ENCODE results near the gene IQCC. TPM values are rescaled to one million over a fixed set of nuclear protein-coding genes. Genes with fewer than 3 reads are reported as not detected.

IQCC gene
- total and polyA plus RNA-seq, 2 experiments from 2014 or later, result 1.4 to 4.8 TPM

DNA sequence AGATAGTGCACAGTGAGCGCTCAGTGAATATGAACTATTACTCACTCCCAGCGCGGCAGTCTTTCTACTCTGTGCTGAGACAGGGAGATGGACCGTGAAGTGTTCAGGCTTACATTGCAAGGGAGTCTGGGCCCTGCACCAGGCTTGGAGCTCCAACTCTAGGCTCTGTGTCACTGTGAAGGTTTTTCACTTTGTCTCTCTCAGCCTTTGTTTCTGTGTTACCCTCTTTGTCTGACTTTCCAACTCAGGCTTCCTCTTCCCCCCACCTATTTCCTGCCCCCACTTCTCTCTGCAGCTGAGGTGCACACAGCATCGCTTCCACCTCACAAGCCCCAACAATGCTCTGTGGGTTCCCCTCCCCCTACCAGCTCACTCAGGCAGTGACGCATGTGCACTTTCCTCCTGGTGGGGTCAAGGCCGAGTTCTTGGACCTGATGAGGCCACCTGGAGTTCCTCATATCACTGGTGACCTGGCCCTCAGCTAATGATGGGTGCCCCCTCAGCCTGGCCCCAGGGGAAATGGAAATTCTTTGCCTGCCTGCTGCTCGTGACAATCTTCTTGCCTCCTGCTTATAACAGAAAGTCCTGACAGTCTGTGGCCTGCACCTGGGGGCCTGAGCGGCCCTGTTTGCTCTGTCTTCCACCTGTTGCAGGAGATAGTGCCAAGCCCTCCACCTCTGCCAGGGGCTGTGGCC, 44.5 kb downstream of the IQCC start:
- Histone ChIP-seq H3K4me3 (no peak overlapping the region), H3K27ac (no peak overlapping the region), H3K9me3 (ENCODE audit: low read depth) (no peaks in the 10 kb centered on the region), H3K4me1 (ENCODE audit: low read depth) (peaks cover 11% of the 10 kb centered on the region), H3K27me3 (no peaks in the 10 kb centered on the region), H3K36me3 (no peaks in the 10 kb centered on the region)
- DNase-seq (ENCODE audit: low read depth in 1 of 2, low spot score in 1 of 2), result no peak
- TF ChIP-seq, protein P1, sequence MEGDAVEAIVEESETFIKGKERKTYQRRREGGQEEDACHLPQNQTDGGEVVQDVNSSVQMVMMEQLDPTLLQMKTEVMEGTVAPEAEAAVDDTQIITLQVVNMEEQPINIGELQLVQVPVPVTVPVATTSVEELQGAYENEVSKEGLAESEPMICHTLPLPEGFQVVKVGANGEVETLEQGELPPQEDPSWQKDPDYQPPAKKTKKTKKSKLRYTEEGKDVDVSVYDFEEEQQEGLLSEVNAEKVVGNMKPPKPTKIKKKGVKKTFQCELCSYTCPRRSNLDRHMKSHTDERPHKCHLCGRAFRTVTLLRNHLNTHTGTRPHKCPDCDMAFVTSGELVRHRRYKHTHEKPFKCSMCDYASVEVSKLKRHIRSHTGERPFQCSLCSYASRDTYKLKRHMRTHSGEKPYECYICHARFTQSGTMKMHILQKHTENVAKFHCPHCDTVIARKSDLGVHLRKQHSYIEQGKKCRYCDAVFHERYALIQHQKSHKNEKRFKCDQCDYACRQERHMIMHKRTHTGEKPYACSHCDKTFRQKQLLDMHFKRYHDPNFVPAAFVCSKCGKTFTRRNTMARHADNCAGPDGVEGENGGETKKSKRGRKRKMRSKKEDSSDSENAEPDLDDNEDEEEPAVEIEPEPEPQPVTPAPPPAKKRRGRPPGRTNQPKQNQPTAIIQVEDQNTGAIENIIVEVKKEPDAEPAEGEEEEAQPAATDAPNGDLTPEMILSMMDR (IDR thresholded peaks at IDR 0.05; ENCODE audit: low read depth, low read length), result no peak

DNA sequence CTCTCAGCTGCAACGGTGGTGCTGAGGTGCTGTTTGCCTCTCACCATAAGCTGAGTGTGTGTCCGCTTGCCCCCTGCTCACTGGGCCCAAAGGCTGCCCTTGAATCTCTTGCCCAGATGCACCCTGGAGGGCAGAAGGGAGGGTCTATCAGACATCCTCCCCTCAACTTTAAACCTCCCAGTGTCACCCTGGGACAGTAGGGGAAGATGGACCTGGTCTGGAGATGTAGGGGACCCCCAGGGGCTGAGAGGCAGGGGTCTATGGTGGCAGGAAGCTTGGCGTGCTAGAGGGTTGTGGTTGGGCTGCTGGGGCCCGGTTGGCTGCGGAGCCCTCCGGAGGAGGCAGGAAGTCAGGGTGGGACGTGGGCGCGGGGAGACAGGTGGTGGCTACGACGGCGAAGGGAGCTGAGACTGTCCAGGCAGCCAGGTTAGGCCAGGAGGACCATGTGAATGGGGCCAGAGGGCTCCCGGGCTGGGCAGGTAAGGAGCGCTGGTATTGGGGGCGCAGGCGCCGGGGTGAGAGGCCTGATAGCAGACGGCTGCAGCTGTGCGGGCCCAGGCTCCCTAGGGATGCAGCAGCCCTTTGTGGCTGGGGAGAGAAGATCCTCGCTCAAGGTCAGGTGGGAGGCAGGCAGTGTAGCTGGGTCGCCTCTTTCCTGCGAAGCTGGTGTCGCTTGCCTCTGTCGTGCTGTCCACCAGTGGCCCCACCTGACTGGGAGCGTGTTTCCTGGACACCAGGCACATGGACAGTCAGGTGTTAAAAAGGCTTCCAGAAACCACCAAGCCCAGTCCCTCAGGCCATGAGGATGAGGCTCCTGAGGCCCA, 45.6 kb downstream of the IQCC start, which contains the start of gene LCK:
TSS of gene LCK (plus strand) at position 373 of the 824 bp plus-strand sequence. CDS start 23,065 bp downstream, outside the sequence.
- TF ChIP-seq, protein P1 (IDR thresholded peaks at IDR 0.05; ENCODE audit: low read depth, low read length), result no peak
- Histone ChIP-seq H3K27ac (no peak within 1 kb of the TSS), H3K9me3 (ENCODE audit: low read depth) (no peaks in the 10 kb centered on the region), H3K4me3 (no peak within 1 kb of the TSS), H3K27me3 (no peaks in the 10 kb centered on the region), H3K36me3 (no peaks in the 10 kb centered on the region), H3K4me1 (ENCODE audit: low read depth) (peaks cover 11% of the 10 kb centered on the region)
- no peak for DNase-seq (ENCODE audit: low read depth in 1 of 2, low spot score in 1 of 2)

DNA sequence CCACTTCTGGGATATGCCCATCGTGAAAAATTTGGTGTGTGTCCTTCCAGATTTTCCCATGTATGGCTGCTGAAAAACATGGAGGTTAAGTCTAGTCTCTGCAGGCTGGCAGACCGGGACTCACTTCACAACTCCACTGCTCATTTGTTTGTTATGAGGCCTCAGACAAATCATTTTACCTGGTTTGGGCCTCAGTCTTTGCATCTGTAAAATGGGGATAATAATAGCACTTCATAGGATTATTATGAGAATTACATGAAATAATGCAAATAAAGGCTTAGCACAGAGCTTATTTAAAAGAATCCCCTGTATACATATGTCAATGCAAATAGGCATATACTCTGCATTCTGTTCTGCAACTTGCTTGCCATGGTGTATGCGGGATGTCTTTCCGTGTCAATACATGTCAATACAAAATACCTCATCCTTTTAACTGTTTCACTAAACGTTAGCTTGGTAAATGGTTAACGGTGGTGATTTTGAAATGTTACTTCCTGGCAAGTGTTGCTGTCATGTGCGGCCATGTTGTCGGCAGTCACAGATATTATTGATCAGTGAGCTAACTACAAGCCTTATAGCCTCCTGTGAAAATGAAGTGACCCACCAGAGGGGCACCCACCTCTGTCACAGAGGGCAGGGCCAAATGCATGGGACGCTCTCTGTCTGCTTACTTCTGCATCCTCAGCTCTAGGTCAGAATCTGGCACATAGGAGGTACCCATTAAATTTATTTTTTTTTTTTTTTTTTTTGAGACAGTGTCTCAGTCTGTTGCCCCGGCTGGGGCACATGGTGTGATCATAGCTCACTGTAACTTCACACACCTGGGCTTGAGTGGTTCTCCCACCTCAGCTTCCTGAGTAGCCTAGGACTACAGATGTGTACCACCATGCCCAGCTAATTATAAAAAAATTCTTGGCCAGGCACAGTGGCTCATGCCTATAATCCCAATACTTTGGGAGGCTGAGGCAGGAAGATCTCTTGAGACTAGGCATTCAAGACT, 49.9 kb downstream of the IQCC start:
- H3K4me3 ChIP-seq, result no peak overlapping the region
- no peak overlapping the region for H3K27ac ChIP-seq
- TF ChIP-seq, protein P1 (IDR thresholded peaks at IDR 0.05; ENCODE audit: low read depth, low read length), result no peak
- no peak for DNase-seq (ENCODE audit: low read depth in 1 of 2, low spot score in 1 of 2)
- peaks cover 3% of the 10 kb centered on the region for H3K4me1 ChIP-seq (ENCODE audit: low read depth)
- H3K9me3 ChIP-seq (ENCODE audit: low read depth), result no peaks in the 10 kb centered on the region
- H3K27me3 ChIP-seq, result no peaks in the 10 kb centered on the region
- H3K36me3 ChIP-seq, result no peaks in the 10 kb centered on the region

DNA sequence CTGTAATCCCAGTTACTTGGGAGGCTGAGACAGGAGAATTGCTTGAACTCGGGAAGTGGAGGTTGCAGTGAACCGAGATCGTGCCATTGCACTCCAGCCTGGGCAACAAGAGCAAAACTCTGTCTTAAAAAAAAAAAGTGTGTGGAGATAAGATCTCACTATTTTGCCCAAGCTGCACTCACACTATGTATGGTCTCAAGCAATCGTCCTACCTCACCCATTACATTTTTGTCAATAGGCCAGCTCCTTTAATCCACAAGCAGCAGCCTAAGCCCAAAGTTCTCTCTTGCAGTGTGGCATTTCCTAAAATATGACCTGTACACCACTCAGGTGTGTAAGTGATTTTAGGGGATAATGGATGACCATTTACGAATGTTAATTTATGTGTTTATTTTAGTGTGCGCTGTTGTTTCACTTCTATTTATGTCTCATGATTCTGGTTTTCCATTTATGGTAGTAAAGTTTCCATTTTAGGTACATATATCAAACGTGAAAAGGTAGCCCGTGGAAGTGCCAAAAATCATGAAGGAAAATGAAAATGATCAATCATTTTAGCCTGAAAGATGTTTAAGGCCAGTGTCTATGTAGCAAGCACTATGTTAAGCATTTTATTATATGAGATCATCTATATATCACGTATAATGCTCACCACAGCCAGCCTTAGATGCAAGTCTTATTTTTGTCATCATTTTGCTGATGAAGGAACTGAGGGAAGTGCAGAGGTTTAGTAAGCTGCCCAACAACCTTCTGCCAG, 51.2 kb downstream of the IQCC start:
- TF ChIP-seq, protein P1 (IDR thresholded peaks at IDR 0.05; ENCODE audit: low read depth, low read length), result no peak
- H3K27ac ChIP-seq, result no peak overlapping the region
- H3K36me3 ChIP-seq, result no peaks in the 10 kb centered on the region

DNA sequence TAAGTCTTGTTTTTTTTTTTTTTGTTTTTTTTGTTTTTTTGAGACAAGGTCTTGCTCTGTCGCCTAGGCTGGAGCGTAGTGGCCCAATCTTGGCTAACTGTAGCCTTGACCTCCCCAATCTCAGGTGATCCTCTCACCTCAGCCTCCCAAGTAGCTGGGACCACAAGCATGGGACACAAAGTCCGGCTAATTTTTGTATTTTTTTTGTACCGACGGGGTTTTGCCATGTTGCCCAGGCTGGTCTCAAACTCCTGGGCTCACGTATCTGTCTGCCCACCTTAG, 51.7 kb downstream of the IQCC start:
- TF ChIP-seq, protein P1 (IDR thresholded peaks at IDR 0.05; ENCODE audit: low read depth, low read length), result no peak

More for the DNA sequence above, 51.2 kb downstream of the IQCC start:
- H3K27me3 ChIP-seq, result no peaks in the 10 kb centered on the region
- no peaks in the 10 kb centered on the region for H3K4me1 ChIP-seq (ENCODE audit: low read depth)
- H3K9me3 ChIP-seq (ENCODE audit: low read depth), result no peaks in the 10 kb centered on the region
- no peak overlapping the region for H3K4me3 ChIP-seq
- DNase-seq (ENCODE audit: low read depth in 1 of 2, low spot score in 1 of 2), result no peak

More for the DNA sequence above, 51.7 kb downstream of the IQCC start:
- Histone ChIP-seq H3K4me3 (no peak overlapping the region), H3K4me1 (ENCODE audit: low read depth) (no peaks in the 10 kb centered on the region), H3K9me3 (ENCODE audit: low read depth) (no peaks in the 10 kb centered on the region), H3K36me3 (no peaks in the 10 kb centered on the region), H3K27ac (no peak overlapping the region), H3K27me3 (no peaks in the 10 kb centered on the region)
- no peak for DNase-seq (ENCODE audit: low read depth in 1 of 2, low spot score in 1 of 2)
